CD4-positive, alpha-beta T cell treated with Interleukin-15 for 4 hours (primary cell): ENCODE data around the gene AIF1.
"Not testable (repeated sequence)": the region's sequence is repeated elsewhere in the genome, so short reads cannot be mapped to it uniquely, and the experiment has no call there.

Source experiments
- DNase-seq: peaks from one replicate; pipeline ENCODE4 v3.0.0-alpha.2; 2020; ENCODE audit warnings: low spot score

AIF1 gene

GRCh38 chr6:31580807-31581433 is 34.1 kb upstream of the AIF1 start:
- DNase-seq, result peak; percentile 91

GRCh38 chr6:31581434-31582229 is 33.4 kb upstream of the AIF1 start:
- no peak for DNase-seq

GRCh38 chr6:31582230-31582643 is 32.8 kb upstream of the AIF1 start, which contains the start of gene LTB:
Gene LTB (minus strand): TSS chr6:31582424. CDS start chr6:31582417, 7 bp downstream.
- DNase-seq, result peak; percentile 90

GRCh38 chr6:31585491-31585890 is 29.5 kb upstream of the AIF1 start:
- peak; percentile 69 for DNase-seq

GRCh38 chr6:31586008-31586407 is 29.0 kb upstream of the AIF1 start, which contains the start of gene LST1:
Gene LST1 (plus strand): TSS chr6:31586277. CDS start chr6:31587300, 1,023 bp downstream.
- no peak for DNase-seq

GRCh38 chr6:31586599-31587281 is 28.3 kb upstream of the AIF1 start:
- no peak for DNase-seq

GRCh38 chr6:31587791-31588777 is 26.9 kb upstream of the AIF1 start:
- no peak for DNase-seq

- DNase-seq, result no peak
Measured at GRCh38 chr6:31588871-31589650, 26.0 kb upstream of the AIF1 start.

GRCh38 chr6:31590691-31591090 is 24.3 kb upstream of the AIF1 start:
- not testable (repeated sequence) for DNase-seq

- no peak for DNase-seq
Measured at GRCh38 chr6:31592396-31592771, 22.6 kb upstream of the AIF1 start.

GRCh38 chr6:31597006-31597405 is 18.0 kb upstream of the AIF1 start:
- peak; percentile 85 for DNase-seq

- no peak for DNase-seq
Measured at GRCh38 chr6:31607317-31607716, 7.7 kb upstream of the AIF1 start.

- no peak for DNase-seq
Measured at GRCh38 chr6:31609519-31610406, 5.3 kb upstream of the AIF1 start.

GRCh38 chr6:31610968-31611367 is 4.1 kb upstream of the AIF1 start:
- DNase-seq, result no peak

GRCh38 chr6:31614075-31614619 is 887 bp upstream of the AIF1 start:
- DNase-seq, result no peak

- DNase-seq, result no peak
Measured at GRCh38 chr6:31615748-31616147, 714 bp downstream of the AIF1 start.

GRCh38 chr6:31617010-31617409 is 2.0 kb downstream of the AIF1 start:
- DNase-seq, result no peak

- peak; percentile 98 for DNase-seq
Measured at GRCh38 chr6:31619805-31620585, 5.0 kb downstream of the AIF1 start.
